Activated CD8-positive, alpha-beta T cell treated with anti-CD3 and anti-CD28 coated beads, Interleukin-2, amount 10 ng/mL, durations not matched to agents 7 days and 5 days (primary cell): ENCODE measurements around the gene FGA. TPM values are rescaled to one million over a fixed set of nuclear protein-coding genes. Genes with fewer than 3 reads are reported as not detected.

Experiments
- ATAC-seq: fragments of 150-1000 bp; cut with Tn5 transposase; one replicate; pipeline ENCODE4 v1.10.0; 2021; ENCODE audit warnings: moderate library complexity
- CTCF ChIA-PET: fragments of 350-600 bp; sonication (Branson Sonifier 250); formaldehyde crosslinking; loops from one replicate; lab custom pipeline; 2021; ENCODE audit warnings: antibody characterized with exemption; lab: Charles Lee
- POLR2A ChIA-PET: fragments of 350-600 bp; sonication (Branson Sonifier 250); formaldehyde crosslinking; loops from one replicate; lab custom pipeline; 2021; ENCODE audit warnings: antibody characterized with exemption; lab: Charles Lee
- DNase-seq: peaks from one replicate; pipeline ENCODE4 v3.0.0-alpha.2; 2020
- H3K27ac Mint-ChIP-seq: one replicate; pipeline ENCODE4 v1.8.0; 2021; ENCODE audit warnings: mild to moderate bottlenecking, mixed read lengths
- H3K27me3 Mint-ChIP-seq: one replicate; pipeline ENCODE4 v1.8.0; 2021; ENCODE audit warnings: low read depth, mixed read lengths
- H3K36me3 Mint-ChIP-seq: one replicate; pipeline ENCODE4 v1.8.0; 2021; ENCODE audit warnings: low read depth, mixed read lengths
- H3K4me1 Mint-ChIP-seq: one replicate; pipeline ENCODE4 v1.8.0; 2021; ENCODE audit warnings: low read depth, mixed read lengths
- H3K4me3 Mint-ChIP-seq: one replicate; pipeline ENCODE4 v1.8.0; 2021; ENCODE audit warnings: mild to moderate bottlenecking, mixed read lengths
- H3K9me3 Mint-ChIP-seq: one replicate; pipeline ENCODE4 v1.8.0; 2022; ENCODE audit warnings: mixed read lengths; ENCODE audit not compliant: insufficient read depth
- total RNA-seq, 2 experiments: library from RNA; stranded (reverse); gene quantifications; one replicate each; pipeline ENCODE4 v1.2.3, GENCODE V29; 2021

FGA gene
- total RNA-seq, 2 experiments from 2014 or later: not detected

DNA sequence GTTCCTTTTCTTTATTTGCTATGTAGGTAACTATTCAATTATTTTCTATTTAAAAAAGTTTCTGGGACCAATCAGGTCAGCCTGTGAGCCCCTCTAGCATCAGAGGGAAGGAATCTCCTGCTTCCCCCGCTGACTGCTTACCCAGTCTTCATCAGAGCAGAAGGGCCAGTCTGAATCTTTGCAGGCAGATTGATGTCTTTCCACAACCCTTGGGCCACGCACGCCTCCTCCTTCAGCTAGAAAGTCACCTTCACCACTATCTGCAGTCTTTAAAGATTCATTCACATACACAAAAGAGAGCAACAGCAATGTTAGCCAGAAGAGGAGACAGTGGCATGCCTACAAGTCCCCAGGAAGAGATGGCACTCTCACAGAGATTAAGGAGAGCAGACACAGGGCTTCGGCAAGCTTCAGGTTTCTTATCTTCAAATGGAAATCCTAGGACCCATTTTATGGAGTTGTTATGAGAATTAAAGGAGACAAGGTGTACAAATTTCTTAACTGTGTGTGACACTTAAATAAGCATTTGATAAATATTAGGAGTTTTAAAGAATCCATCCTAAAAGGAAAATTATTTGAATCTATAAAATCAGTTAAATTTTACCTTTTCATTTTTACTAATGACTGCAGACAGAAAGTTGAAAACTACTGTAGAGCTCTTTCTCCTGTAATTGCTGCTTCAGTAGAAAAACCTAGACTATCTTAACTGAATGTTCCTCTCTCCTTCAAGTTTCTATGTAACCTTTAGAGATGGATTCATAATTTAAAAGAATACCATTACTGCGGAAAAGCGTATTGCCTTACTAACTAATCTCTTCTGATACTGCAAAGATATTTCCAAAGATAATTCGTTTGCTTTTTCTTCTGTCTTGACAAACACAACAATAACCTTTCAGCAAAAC, 995 bp downstream of the FGA start:
- no peak for DNase-seq
- POLR2A ChIA-PET: no interaction called here
- no peaks in the 10 kb centered on the region for H3K9me3 Mint-ChIP-seq
- H3K27ac Mint-ChIP-seq: no peak overlapping the region
- H3K4me1 Mint-ChIP-seq: no peaks in the 10 kb centered on the region
- peaks cover 13% of the 10 kb centered on the region for H3K27me3 Mint-ChIP-seq
- no peak for ATAC-seq
- H3K4me3 Mint-ChIP-seq: no peak overlapping the region
- CTCF ChIA-PET: no interaction called here
- no peaks in the 10 kb centered on the region for H3K36me3 Mint-ChIP-seq

DNA sequence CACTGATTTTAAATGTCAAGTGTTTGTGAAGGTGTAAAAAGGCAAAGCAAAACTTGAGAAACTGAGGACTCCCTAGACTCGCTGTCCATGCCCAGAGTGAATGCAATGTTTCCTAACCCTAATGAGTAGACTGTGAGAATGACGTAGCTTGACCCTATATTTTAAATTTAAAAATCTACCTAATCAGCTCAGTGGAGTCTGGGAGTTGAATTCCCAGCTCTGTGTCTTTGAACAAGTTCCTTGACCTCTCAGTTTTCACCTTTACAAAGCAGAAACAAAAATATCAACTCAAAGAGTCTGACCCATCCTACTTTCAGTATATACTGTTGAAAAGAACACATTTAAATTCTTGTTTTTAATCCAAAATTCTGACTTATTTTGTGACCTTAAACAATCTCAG, 2.3 kb downstream of the FGA start:
- no peak overlapping the region for H3K27ac Mint-ChIP-seq
- H3K4me1 Mint-ChIP-seq: no peaks in the 10 kb centered on the region
- no peak overlapping the region for H3K4me3 Mint-ChIP-seq
- DNase-seq (no peak), ATAC-seq (no peak)
- no peaks in the 10 kb centered on the region for H3K36me3 Mint-ChIP-seq
- CTCF ChIA-PET: interaction anchor here (1.1 to 1.4 kb wide), 2 partner anchors 29 to 31 kb away, joined by 3 to 4 read pairs; no protein-coding TSS in a partner anchor
- no peaks in the 10 kb centered on the region for H3K9me3 Mint-ChIP-seq
- POLR2A ChIA-PET: no interaction called here
- H3K27me3 Mint-ChIP-seq: peaks cover 6% of the 10 kb centered on the region

DNA sequence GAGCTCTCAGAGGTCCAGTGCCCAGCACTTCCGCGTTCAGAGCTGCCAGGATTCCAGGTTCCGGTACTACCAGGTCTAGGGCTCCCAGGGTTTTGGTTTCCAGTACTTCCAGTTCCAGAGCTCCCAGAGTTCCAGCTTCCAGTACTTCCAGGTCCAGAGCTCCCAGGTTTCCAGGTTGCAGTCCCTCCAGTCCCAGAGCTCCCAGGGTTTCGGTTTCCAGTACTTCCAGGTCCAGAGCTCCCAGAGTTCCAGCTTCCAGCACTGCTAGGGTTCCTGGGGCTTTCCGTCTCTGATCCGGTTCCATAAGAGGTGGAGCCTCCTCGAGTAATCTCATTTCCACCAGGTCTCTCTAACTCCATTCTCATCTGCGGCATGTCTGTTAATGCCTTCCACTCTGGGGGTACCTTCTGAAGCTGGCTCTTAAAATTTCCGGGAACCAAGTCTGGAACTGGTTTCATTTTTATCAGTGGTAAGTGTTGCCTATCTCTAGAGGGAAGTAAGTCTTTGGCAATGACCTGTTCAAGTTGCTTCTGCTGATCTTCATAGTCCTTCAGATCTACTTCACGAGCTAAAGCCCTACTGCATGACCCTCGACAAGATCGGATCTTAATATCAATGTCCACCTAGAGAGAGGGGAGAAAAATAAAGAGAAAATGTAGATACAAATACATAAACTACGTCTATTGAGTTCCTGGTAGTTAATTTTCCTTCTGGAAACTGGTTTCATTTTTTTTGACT, 4.1 kb downstream of the FGA start:
- ChIA-PET POLR2A (no interaction called here), CTCF (no interaction called here)
- Mint-ChIP-seq H3K4me1 (no peaks in the 10 kb centered on the region), H3K27me3 (peaks cover 11% of the 10 kb centered on the region), H3K27ac (no peak overlapping the region), H3K9me3 (no peaks in the 10 kb centered on the region), H3K36me3 (no peaks in the 10 kb centered on the region), H3K4me3 (no peak overlapping the region)
- ATAC-seq (no peak), DNase-seq (no peak)

DNA sequence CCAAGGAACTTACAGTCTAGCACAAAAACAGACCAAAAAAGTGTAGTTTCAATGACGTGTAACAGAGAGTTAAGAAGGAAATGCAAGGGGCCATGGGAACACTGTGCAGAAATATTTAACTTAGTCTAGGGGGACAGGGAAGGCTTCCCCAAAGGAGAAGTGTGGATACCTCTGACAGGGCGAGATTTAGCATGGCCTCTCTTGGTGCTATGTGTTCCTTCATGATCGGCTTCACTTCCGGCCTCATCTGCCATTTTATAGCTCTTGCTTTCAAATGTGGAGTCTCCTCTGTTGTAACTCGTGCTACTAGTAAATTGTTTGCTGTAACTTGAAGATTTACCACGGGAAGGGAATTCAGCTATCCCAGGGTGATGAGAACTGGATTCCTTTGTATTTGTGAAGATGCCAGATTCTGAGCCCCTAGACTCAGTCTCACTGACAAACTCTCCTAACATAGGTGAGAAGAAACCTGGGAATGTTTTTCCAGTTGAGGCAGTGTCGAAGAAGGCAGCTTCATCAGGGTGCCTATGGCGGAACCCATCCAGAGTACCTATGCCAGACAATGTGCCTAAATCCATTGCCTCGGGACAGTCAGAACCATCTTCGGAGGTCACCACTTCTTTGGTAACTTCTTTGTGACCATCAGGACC, 5.0 kb downstream of the FGA start:
- CTCF ChIA-PET: interaction anchor here (0.7 to 1.0 kb wide), 2 partner anchors 8 to 53 kb away, joined by 3 read pairs; no protein-coding TSS in a partner anchor
- no peaks in the 10 kb centered on the region for H3K36me3 Mint-ChIP-seq
- H3K4me1 Mint-ChIP-seq: no peaks in the 10 kb centered on the region

DNA sequence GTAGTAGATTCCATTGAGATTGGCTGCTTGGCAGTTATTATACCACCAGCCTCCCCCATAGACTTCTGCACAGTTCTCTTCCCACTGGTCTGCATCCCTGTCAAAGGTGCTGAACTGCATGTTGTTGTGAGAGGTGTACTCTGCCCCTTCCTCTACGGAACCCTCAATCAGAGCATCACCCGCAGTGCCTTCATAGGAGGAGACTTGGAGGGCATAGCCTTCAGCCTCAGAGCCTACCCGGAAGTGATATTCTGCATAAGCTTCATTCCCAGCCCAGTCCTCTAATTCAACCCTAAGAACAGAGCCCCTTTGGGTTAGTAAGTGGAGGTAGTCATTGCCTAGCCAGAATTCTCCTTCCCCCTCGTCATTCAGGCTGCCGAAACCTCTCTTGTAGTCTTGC, 6.3 kb downstream of the FGA start:
- no peak for ATAC-seq
- Mint-ChIP-seq H3K9me3 (no peaks in the 10 kb centered on the region), H3K27me3 (peaks cover 11% of the 10 kb centered on the region), H3K4me3 (no peak overlapping the region), H3K27ac (no peak overlapping the region), H3K36me3 (no peaks in the 10 kb centered on the region), H3K4me1 (no peaks in the 10 kb centered on the region)
- POLR2A ChIA-PET: no interaction called here
- CTCF ChIA-PET: no interaction called here
- no peak for DNase-seq

More for the DNA sequence above, 5.0 kb downstream of the FGA start:
- no peaks in the 10 kb centered on the region for H3K9me3 Mint-ChIP-seq
- no peak for ATAC-seq
- peaks cover 11% of the 10 kb centered on the region for H3K27me3 Mint-ChIP-seq
- POLR2A ChIA-PET: no interaction called here
- no peak overlapping the region for H3K4me3 Mint-ChIP-seq
- H3K27ac Mint-ChIP-seq: no peak overlapping the region
- DNase-seq: no peak

DNA sequence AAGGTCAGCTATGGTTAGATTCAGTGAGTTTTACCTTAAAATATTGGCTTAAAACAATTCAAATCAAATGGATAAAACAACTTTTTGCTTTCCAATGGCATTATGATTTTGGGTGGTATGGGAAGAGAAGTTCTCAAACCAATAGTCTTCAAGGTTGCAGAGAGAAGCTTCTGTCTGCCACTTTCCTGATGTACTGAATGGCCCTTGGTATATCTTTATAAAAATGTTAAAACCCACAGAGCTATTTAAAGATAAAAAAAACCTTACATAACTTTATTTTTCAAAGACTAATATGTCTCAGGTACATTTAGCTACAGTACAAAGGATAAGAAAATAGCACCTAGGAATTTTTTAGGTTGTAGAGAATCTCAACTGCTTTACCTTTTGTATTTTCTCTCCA, 6.9 kb downstream of the FGA start:
- no peak overlapping the region for H3K4me3 Mint-ChIP-seq
- H3K9me3 Mint-ChIP-seq: no peaks in the 10 kb centered on the region
- H3K4me1 Mint-ChIP-seq: no peaks in the 10 kb centered on the region
- H3K27me3 Mint-ChIP-seq: peaks cover 12% of the 10 kb centered on the region
- ChIA-PET POLR2A (no interaction called here), CTCF (no interaction called here)
- DNase-seq (no peak), ATAC-seq (no peak)
- H3K27ac Mint-ChIP-seq: no peak overlapping the region
- H3K36me3 Mint-ChIP-seq: no peaks in the 10 kb centered on the region

DNA sequence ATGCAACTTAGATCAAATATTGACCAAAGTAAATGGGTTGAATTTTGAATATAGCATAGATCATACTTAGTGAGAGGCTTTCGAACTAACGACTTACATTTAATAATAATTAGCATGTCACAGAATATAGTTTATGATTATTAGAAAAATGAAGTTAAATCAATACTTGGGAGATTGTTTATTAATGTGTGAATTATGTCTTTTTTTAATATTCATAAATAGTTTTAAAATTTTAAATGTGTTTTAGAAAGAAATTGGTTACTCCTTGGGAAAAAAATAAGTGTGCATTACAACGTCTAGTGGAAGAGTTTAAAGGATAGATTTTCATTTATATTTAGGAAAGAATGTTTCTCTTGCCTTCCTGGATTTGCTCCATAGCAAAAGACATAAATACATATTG, 7.3 kb downstream of the FGA start:
- Mint-ChIP-seq H3K27me3 (peaks cover 12% of the 10 kb centered on the region), H3K4me1 (no peaks in the 10 kb centered on the region), H3K27ac (no peak overlapping the region), H3K36me3 (no peaks in the 10 kb centered on the region), H3K4me3 (no peak overlapping the region), H3K9me3 (no peaks in the 10 kb centered on the region)
- ChIA-PET POLR2A (no interaction called here), CTCF (no interaction called here)
- DNase-seq (no peak), ATAC-seq (no peak)

DNA sequence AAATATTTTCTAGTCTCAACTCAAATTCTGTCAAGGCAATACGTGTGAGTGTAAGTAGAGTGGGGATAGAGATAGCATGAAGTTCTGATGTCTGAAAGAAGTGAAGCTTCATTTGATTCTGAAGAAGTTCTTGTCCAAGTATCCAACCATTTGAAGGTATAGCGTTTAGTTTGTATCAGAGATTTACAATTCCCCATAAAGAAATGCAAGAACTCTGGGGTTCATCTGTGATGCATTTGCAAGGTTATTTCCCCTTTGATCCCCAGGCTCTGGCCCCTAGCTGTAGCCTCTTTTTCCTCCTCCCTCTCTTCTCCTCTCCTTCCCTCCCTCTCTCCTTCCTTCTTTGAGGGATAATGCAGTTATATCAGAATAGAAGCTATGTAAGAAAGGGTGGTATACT, 7.8 kb downstream of the FGA start:
- Mint-ChIP-seq H3K4me1 (no peaks in the 10 kb centered on the region), H3K4me3 (no peak overlapping the region), H3K9me3 (no peaks in the 10 kb centered on the region), H3K27ac (no peak overlapping the region), H3K27me3 (peaks cover 12% of the 10 kb centered on the region), H3K36me3 (no peaks in the 10 kb centered on the region)
- CTCF ChIA-PET: no interaction called here
- DNase-seq (no peak), ATAC-seq (no peak)
- POLR2A ChIA-PET: no interaction called here

DNA sequence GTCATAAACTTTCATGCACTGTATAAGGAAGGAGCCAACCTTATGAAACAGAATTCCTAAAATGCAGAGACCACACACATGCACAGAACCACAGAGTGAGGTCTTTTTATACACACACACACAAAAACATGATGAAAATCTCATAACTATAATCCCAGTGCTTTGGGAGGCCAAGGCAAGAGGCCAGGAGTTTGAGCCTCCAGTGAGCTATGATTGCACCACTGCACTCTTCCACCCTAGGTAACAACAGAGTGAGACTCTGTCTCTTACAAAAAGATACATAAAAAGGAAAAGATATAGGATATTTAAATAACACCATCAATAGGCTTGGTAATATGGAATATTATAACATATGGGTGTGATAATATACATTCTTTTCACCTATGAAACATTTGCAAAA, 10.6 kb downstream of the FGA start:
- Mint-ChIP-seq H3K9me3 (no peaks in the 10 kb centered on the region), H3K27ac (no peak overlapping the region), H3K4me1 (no peaks in the 10 kb centered on the region), H3K36me3 (no peaks in the 10 kb centered on the region), H3K27me3 (peaks cover 9% of the 10 kb centered on the region), H3K4me3 (no peak overlapping the region)
- CTCF ChIA-PET: no interaction called here
- POLR2A ChIA-PET: no interaction called here
- ATAC-seq (no peak), DNase-seq (no peak)

DNA sequence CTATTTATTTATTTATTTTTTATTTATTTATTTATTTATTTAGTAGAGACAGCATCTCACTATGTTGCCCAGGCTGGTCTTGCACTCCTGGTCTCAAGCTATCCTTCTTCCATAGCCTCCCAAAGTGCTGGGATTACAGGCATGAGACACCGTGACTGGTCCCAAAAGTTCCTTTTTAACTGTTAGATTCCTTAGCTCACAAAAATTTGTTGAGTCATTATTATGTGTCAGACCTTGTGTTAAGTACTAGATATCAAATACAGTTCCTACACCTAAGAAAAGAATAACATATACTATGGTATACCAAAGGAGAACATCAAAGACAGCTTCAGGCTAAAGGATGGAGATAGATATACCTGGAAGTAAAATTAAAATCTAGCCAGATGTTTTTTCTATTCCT, 11.6 kb downstream of the FGA start:
- DNase-seq (no peak), ATAC-seq (no peak)
- ChIA-PET CTCF (interaction anchor here (0.6 kb wide), 1 partner anchor 1161 kb away, joined by 3 read pairs; no protein-coding TSS in a partner anchor), POLR2A (no interaction called here)
- Mint-ChIP-seq H3K4me3 (no peak overlapping the region), H3K27ac (no peak overlapping the region), H3K36me3 (no peaks in the 10 kb centered on the region), H3K27me3 (peaks cover 12% of the 10 kb centered on the region), H3K4me1 (no peaks in the 10 kb centered on the region), H3K9me3 (no peaks in the 10 kb centered on the region)

DNA sequence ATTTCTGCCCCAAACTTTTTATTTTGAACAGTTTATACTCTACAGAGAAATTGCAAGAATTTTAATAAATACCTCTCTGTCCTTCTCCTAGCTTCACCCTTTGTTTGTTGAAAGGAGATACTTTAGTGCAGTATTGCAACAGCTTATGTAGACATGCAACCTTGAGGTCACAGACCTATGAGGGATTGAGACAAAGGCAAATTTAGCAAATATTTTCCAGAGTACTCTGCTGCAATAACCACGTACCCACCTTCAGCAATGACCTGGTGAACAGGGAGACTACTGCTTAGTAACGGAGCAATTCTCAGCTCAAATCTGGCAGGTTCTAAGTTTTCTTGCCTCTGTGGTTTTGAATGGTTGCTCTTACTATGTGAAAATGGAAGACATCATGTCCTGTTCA, 13.2 kb downstream of the FGA start:
- no peaks in the 10 kb centered on the region for H3K4me1 Mint-ChIP-seq
- ATAC-seq (no peak), DNase-seq (no peak)
- no peak overlapping the region for H3K27ac Mint-ChIP-seq
- CTCF ChIA-PET: no interaction called here
- no peaks in the 10 kb centered on the region for H3K9me3 Mint-ChIP-seq
- H3K27me3 Mint-ChIP-seq: peaks cover 11% of the 10 kb centered on the region
- no peaks in the 10 kb centered on the region for H3K36me3 Mint-ChIP-seq
- H3K4me3 Mint-ChIP-seq: no peak overlapping the region
- POLR2A ChIA-PET: no interaction called here

DNA sequence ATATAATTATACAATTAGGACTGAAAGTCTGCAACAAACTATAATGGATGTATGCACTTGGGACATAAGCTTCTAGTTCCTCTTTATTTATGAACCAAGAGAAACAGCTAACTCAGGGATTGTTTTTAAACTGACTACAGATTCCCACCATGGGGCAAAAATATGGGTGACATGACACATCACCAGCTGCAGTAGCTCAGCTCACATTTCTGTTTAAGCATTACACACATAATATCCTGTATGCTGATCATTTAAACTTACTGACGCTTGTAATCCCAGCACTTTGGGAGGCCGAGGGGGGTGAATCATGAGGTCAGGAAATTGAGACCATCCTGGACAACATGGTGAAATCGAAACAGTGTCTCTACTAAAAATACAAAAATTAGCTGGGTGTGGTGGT, 16.2 kb downstream of the FGA start:
- Mint-ChIP-seq H3K4me1 (no peaks in the 10 kb centered on the region), H3K27me3 (peaks cover 7% of the 10 kb centered on the region), H3K27ac (no peak overlapping the region), H3K9me3 (no peaks in the 10 kb centered on the region), H3K4me3 (no peak overlapping the region), H3K36me3 (no peaks in the 10 kb centered on the region)
- ChIA-PET CTCF (interaction anchor here (1.4 kb wide), 1 partner anchor 15 kb away, joined by 3 read pairs; no protein-coding TSS in a partner anchor), POLR2A (no interaction called here)
- no peak for ATAC-seq
- DNase-seq: no peak
